Right atrium auricular region (tissue), 2 donors: ENCODE results near the gene PIGO. TPM values are rescaled to one million over a fixed set of nuclear protein-coding genes. Genes with fewer than 3 reads are reported as not detected.

ENCODE experiments used
- DNase-seq: peaks from one replicate; pipeline ENCODE4 v3.0.0-alpha.2; 2019; ENCODE audit warnings: low spot score
- H3K27ac ChIP-seq, 2 donors: fragments of 200-600 bp; sonication (generic); 1 replicate in 1 of 2; 2 replicates in 1 of 2; pipeline ENCODE4 v1.5.1; 2016 to 2019
- H3K27me3 ChIP-seq, 2 donors: fragments of 200-600 bp; sonication (generic); one replicate each; pipeline versions ENCODE4 v1.5.1 to v1.6.0; 2017 to 2019
- H3K36me3 ChIP-seq: fragments of 200-600 bp; sonication (generic); one replicate; pipeline ENCODE4 v1.5.1; 2016
- H3K4me1 ChIP-seq, 2 donors: fragments of 200-600 bp; sonication (generic); one replicate each; pipeline versions ENCODE4 v1.5.1 to v1.6.0; 2017 to 2019
- H3K4me3 ChIP-seq, 2 donors: fragments of 200-600 bp; sonication (generic); 1 replicate in 1 of 2; 2 replicates in 1 of 2; pipeline ENCODE4 v1.5.1; 2017 to 2019; ENCODE audit warnings: mild to moderate bottlenecking in 1 of 2, moderate library complexity in 1 of 2
- H3K9me3 ChIP-seq, 2 donors: fragments of 200-600 bp; sonication (generic); one replicate each; pipeline ENCODE4 v1.5.1; 2019
- total RNA-seq, 2 donors: library from RNA; depleted of rRNA; stranded (reverse); fragments of >200 nt; gene quantifications; one replicate each; pipeline ENCODE4 v1.1.0, GENCODE V29; 2016
- TF ChIP-seq, protein P1 (sequence below), 2 donors: fragments of 200-600 bp; sonication (generic); IDR thresholded peaks; one replicate each; pipeline ENCODE4 v1.5.1; 2019; ENCODE audit warnings: antibody characterized with exemption in 2 of 2

The PIGO gene
- total RNA-seq, 2 donors from 2014 or later: 9.0 to 12.3 TPM

DNA sequence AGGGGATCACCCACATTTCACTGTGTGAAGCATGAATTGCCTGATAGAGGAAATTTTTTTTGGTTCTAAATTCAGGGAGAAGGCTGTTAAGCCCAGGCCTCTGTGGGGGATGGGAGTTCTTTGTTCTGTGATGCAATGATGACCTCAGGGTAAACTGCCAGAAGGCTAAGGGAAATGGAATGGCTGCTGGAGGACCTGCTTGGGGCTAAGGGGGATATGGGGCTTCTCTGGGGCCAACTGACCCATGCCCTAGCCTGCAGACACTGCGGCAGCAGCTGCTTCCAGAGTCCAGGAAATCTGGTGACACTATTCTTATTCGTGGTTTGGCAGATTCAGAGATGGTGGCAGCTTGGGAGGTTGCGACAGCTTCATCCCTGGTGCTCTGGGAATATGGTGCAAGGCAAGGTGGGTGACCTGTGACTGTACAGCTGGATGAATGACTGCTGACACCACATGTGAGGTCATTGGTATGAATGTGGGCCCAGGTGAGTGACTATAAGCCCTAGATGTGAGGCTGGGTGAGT, 54.2 kb downstream of the PIGO start:
- no peak for DNase-seq
- Histone ChIP-seq H3K27ac (no peak overlapping the region), H3K4me1 (no peaks in the 10 kb centered on the region), H3K4me3 (no peak overlapping the region), H3K27me3 (no peaks in the 10 kb centered on the region), H3K36me3 (peaks cover 30% of the 10 kb centered on the region), H3K9me3 (no peaks in the 10 kb centered on the region)
- TF ChIP-seq, protein P1, sequence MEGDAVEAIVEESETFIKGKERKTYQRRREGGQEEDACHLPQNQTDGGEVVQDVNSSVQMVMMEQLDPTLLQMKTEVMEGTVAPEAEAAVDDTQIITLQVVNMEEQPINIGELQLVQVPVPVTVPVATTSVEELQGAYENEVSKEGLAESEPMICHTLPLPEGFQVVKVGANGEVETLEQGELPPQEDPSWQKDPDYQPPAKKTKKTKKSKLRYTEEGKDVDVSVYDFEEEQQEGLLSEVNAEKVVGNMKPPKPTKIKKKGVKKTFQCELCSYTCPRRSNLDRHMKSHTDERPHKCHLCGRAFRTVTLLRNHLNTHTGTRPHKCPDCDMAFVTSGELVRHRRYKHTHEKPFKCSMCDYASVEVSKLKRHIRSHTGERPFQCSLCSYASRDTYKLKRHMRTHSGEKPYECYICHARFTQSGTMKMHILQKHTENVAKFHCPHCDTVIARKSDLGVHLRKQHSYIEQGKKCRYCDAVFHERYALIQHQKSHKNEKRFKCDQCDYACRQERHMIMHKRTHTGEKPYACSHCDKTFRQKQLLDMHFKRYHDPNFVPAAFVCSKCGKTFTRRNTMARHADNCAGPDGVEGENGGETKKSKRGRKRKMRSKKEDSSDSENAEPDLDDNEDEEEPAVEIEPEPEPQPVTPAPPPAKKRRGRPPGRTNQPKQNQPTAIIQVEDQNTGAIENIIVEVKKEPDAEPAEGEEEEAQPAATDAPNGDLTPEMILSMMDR (IDR thresholded peaks at IDR 0.05): no peak

Other genes with a start within 250 kb of the PIGO start
- under 1 TPM in 1 of 2 donors, not detected in 1; 0.67 TPM for gene PHF24, start 138.3 kb downstream of the PIGO start, total RNA-seq
- 10 to 100 TPM; 34.9 to 82.4 TPM for gene DNAJB5, start 106.8 kb downstream of the PIGO start, total RNA-seq
- gene VCP, start 24.0 kb downstream of the PIGO start, total RNA-seq: 100 to 1,000 TPM; 150 to 157 TPM
- 1 to 10 TPM in 1 of 2 donors, under 1 TPM in 1; 0.89 to 1.9 TPM for gene FANCG, start 16.6 kb downstream of the PIGO start, total RNA-seq
- gene STOML2, start 6.5 kb upstream of the PIGO start, total RNA-seq: 100 to 1,000 TPM; 114 to 115 TPM
- gene ATOSB, start 19.3 kb upstream of the PIGO start, total RNA-seq: 10 to 100 TPM; 19.6 to 22.2 TPM
- gene UNC13B, start 65.4 kb upstream of the PIGO start, total RNA-seq: 10 to 100 TPM; 12.9 to 14.6 TPM